HepG2 (cell line): ENCODE data around the gene ELF1. TPM values are rescaled to one million over a fixed set of nuclear protein-coding genes. Genes with fewer than 3 reads are reported as not detected.

Experiments used
- ATAD3A ChIP-seq: sonication (generic); formaldehyde crosslinking; IDR thresholded peaks from 2 replicates; pipeline ENCODE4 v1.4.0; 2020; ENCODE audit warnings: missing genetic modification reagents
- CEBPB ChIP-seq: IDR thresholded peaks from 2 replicates; pipeline ENCODE4 v1.6.1; 2011; ENCODE audit warnings: low read depth, low read length, improper control_type of control experiment, borderline replicate concordance
- KDM3A ChIP-seq: IDR thresholded peaks from 2 replicates; pipeline ENCODE4 v1.6.1; 2018; ENCODE audit warnings: low read depth, missing compliant biosample characterization
- PRMT3 ChIP-seq: sonication (generic); formaldehyde crosslinking; IDR thresholded peaks from 2 replicates; pipeline ENCODE4 v1.8.1; 2022; ENCODE audit warnings: low read depth, mild to moderate bottlenecking, moderate library complexity, missing genetic modification reagents, borderline replicate concordance
- RXRB ChIP-seq: IDR thresholded peaks from 2 replicates; pipeline ENCODE4 v1.6.1; 2016; ENCODE audit warnings: borderline replicate concordance, missing genetic modification reagents, missing compliant biosample characterization
- SNAPC2 ChIP-seq: sonication (generic); formaldehyde crosslinking; IDR thresholded peaks from 2 replicates; pipeline ENCODE4 v1.8.1; 2022; ENCODE audit warnings: mild to moderate bottlenecking, missing genetic modification reagents
- TRIM24 ChIP-seq: sonication (generic); formaldehyde crosslinking; IDR thresholded peaks from 2 replicates; pipeline ENCODE4 v1.8.0; 2022; ENCODE audit warnings: mild to moderate bottlenecking, missing genetic modification reagents
- ZNF180 ChIP-seq: sonication (generic); formaldehyde crosslinking; IDR thresholded peaks from 2 replicates; pipeline ENCODE4 v1.4.0; 2020; ENCODE audit warnings: low read depth, missing genetic modification reagents, borderline replicate concordance
- ZNF224 ChIP-seq: sonication (generic); formaldehyde crosslinking; IDR thresholded peaks from 2 replicates; pipeline ENCODE4 v1.5.0; 2020; ENCODE audit warnings: mild to moderate bottlenecking, missing genetic modification reagents
- ZNF563 ChIP-seq: sonication (generic); formaldehyde crosslinking; IDR thresholded peaks from 2 replicates; pipeline ENCODE4 v1.8.0; 2022; ENCODE audit warnings: mild to moderate bottlenecking, moderate library complexity, missing genetic modification reagents
- ZNF589 ChIP-seq: sonication (generic); formaldehyde crosslinking; conservative IDR thresholded peaks from 2 replicates; pipeline ENCODE4 v1.8.0; 2022; ENCODE audit warnings: mild to moderate bottlenecking, moderate library complexity, missing genetic modification reagents
- ZNF615 ChIP-seq: sonication (generic); formaldehyde crosslinking; IDR thresholded peaks from 2 replicates; pipeline ENCODE4 v1.5.0; 2020; ENCODE audit warnings: mild to moderate bottlenecking, missing genetic modification reagents, borderline replicate concordance
- polyA plus RNA-seq, 8 experiments: library from polyadenylated mRNA; depleted of rRNA in 3 of 8; stranded (reverse) in 7 of 8; unstranded in 1 of 8; fragments of >200 nt; fragmentation: Illumina TruSeq in 4 of 8; extraction: Trizol in 4 of 8; gene quantifications; 2 replicates each; pipeline versions ENCODE4 v1.2.1 to v1.2.3, GENCODE V29; 2011 to 2016; ENCODE audit warnings: low read depth in 4 of 8, missing spikeins in 1 of 8, mixed read lengths in 1 of 8; ENCODE audit not compliant: insufficient read depth in 1 of 8
- total RNA-seq, 5 experiments: library from RNA; depleted of rRNA; stranded (reverse); fragments of >200 nt; fragmentation: Illumina TruSeq; extraction: Trizol; gene quantifications; 2 replicates each; pipeline ENCODE4 v1.2.3, GENCODE V29; 2016; ENCODE audit warnings: low read depth in 1 of 5
- TF ChIP-seq, protein P1 (sequence below): IDR thresholded peaks from 2 replicates; pipeline ENCODE4 v1.6.1; 2016; ENCODE audit warnings: control low read depth
- TF ChIP-seq, protein P2 (sequence below): sonication (generic); formaldehyde crosslinking; IDR thresholded peaks from 2 replicates; pipeline ENCODE4 v1.5.1; 2020; ENCODE audit warnings: mild to moderate bottlenecking, missing genetic modification reagents, borderline replicate concordance
- TF ChIP-seq, protein P3 (sequence below): fragments of 450-650 bp; IDR thresholded peaks from 2 replicates; pipeline ENCODE4 v1.6.1; 2017; ENCODE audit warnings: mild to moderate bottlenecking
- TF ChIP-seq, protein P4 (sequence below): sonication (generic); formaldehyde crosslinking; IDR thresholded peaks from 2 replicates; pipeline ENCODE4 v1.5.0; 2020; ENCODE audit warnings: missing genetic modification reagents
- TF ChIP-seq, protein P5 (sequence below): sonication (generic); formaldehyde crosslinking; IDR thresholded peaks from 2 replicates; pipeline ENCODE4 v1.4.0; 2020; ENCODE audit warnings: missing genetic modification reagents

Gene ELF1
- total and polyA plus RNA-seq, 2 of the 13 experiments (the other 11 are each of a cell fraction or from before 2014, with no cell fraction given), result 24.6 to 71.5 TPM

DNA sequence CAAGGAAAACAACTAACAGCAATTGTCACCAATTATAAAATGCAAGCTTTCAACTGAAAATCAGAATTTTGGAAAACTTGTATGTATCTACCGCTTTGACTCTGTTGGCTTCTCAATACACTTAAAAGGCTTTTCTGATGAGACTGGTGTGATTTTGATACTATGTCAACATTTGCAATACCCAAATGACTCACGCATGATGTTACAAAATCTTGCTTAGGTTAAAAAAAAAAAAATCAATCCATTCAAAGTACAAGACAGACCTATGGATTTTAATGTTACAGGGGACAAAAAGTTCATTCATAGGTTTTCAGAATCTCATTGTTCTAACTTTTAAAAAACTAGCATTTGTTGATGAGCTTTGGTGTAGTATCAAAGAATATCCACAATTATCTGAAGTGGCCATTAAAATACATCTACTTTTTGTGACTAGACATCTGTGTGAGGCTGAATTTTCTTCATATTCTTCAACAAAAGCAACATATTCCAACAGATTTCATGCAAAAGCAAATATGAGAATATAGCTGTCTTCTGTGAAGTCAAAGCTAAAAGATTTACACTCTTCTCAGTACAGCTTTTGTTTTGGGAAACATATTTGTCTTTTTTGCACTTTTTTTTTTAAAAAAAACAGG, 10.7 kb downstream of the ELF1 start (continued):
- TF ChIP-seq ZNF180 (CRISPR knock-in tag) (no peak), TRIM24 (no peak), SNAPC2 (CRISPR knock-in tag) (no peak), ZNF224 (CRISPR knock-in tag) (no peak), ZNF563 (no peak), PRMT3 (no peak), ZNF589 (CRISPR knock-in tag) (no peak), CEBPB (peak; percentile 94), ATAD3A (CRISPR knock-in tag) (no peak), RXRB (CRISPR knock-in tag) (peak; percentile 58), KDM3A (0 out of 2 replicates have a peak, but pooled peaks have one; percentile 49), ZNF615 (no peak)
- TF ChIP-seq, protein P1, sequence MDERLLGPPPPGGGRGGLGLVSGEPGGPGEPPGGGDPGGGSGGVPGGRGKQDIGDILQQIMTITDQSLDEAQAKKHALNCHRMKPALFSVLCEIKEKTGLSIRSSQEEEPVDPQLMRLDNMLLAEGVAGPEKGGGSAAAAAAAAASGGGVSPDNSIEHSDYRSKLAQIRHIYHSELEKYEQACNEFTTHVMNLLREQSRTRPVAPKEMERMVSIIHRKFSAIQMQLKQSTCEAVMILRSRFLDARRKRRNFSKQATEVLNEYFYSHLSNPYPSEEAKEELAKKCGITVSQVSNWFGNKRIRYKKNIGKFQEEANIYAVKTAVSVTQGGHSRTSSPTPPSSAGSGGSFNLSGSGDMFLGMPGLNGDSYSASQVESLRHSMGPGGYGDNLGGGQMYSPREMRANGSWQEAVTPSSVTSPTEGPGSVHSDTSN (CRISPR knock-in tag), result no peak
- TF ChIP-seq, protein P2, sequence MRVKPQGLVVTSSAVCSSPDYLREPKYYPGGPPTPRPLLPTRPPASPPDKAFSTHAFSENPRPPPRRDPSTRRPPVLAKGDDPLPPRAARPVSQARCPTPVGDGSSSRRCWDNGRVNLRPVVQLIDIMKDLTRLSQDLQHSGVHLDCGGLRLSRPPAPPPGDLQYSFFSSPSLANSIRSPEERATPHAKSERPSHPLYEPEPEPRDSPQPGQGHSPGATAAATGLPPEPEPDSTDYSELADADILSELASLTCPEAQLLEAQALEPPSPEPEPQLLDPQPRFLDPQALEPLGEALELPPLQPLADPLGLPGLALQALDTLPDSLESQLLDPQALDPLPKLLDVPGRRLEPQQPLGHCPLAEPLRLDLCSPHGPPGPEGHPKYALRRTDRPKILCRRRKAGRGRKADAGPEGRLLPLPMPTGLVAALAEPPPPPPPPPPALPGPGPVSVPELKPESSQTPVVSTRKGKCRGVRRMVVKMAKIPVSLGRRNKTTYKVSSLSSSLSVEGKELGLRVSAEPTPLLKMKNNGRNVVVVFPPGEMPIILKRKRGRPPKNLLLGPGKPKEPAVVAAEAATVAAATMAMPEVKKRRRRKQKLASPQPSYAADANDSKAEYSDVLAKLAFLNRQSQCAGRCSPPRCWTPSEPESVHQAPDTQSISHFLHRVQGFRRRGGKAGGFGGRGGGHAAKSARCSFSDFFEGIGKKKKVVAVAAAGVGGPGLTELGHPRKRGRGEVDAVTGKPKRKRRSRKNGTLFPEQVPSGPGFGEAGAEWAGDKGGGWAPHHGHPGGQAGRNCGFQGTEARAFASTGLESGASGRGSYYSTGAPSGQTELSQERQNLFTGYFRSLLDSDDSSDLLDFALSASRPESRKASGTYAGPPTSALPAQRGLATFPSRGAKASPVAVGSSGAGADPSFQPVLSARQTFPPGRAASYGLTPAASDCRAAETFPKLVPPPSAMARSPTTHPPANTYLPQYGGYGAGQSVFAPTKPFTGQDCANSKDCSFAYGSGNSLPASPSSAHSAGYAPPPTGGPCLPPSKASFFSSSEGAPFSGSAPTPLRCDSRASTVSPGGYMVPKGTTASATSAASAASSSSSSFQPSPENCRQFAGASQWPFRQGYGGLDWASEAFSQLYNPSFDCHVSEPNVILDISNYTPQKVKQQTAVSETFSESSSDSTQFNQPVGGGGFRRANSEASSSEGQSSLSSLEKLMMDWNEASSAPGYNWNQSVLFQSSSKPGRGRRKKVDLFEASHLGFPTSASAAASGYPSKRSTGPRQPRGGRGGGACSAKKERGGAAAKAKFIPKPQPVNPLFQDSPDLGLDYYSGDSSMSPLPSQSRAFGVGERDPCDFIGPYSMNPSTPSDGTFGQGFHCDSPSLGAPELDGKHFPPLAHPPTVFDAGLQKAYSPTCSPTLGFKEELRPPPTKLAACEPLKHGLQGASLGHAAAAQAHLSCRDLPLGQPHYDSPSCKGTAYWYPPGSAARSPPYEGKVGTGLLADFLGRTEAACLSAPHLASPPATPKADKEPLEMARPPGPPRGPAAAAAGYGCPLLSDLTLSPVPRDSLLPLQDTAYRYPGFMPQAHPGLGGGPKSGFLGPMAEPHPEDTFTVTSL (CRISPR knock-in tag), result peak; percentile 90; the same call in 1 of the 2 replicates
- TF ChIP-seq, protein P3, sequence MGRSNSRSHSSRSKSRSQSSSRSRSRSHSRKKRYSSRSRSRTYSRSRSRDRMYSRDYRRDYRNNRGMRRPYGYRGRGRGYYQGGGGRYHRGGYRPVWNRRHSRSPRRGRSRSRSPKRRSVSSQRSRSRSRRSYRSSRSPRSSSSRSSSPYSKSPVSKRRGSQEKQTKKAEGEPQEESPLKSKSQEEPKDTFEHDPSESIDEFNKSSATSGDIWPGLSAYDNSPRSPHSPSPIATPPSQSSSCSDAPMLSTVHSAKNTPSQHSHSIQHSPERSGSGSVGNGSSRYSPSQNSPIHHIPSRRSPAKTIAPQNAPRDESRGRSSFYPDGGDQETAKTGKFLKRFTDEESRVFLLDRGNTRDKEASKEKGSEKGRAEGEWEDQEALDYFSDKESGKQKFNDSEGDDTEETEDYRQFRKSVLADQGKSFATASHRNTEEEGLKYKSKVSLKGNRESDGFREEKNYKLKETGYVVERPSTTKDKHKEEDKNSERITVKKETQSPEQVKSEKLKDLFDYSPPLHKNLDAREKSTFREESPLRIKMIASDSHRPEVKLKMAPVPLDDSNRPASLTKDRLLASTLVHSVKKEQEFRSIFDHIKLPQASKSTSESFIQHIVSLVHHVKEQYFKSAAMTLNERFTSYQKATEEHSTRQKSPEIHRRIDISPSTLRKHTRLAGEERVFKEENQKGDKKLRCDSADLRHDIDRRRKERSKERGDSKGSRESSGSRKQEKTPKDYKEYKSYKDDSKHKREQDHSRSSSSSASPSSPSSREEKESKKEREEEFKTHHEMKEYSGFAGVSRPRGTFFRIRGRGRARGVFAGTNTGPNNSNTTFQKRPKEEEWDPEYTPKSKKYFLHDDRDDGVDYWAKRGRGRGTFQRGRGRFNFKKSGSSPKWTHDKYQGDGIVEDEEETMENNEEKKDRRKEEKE, result no peak
- TF ChIP-seq, protein P4, sequence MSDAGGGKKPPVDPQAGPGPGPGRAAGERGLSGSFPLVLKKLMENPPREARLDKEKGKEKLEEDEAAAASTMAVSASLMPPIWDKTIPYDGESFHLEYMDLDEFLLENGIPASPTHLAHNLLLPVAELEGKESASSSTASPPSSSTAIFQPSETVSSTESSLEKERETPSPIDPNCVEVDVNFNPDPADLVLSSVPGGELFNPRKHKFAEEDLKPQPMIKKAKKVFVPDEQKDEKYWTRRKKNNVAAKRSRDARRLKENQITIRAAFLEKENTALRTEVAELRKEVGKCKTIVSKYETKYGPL (CRISPR knock-in tag), result no peak
- TF ChIP-seq, protein P5, sequence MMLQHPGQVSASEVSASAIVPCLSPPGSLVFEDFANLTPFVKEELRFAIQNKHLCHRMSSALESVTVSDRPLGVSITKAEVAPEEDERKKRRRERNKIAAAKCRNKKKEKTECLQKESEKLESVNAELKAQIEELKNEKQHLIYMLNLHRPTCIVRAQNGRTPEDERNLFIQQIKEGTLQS (CRISPR knock-in tag), result peak; percentile 92
